MM.1S (cell line): ENCODE results near the gene CDC42SE2.

Source experiments
- DNase-seq: peaks from one replicate; pipeline ENCODE4 v3.0.0-alpha.2; 2015
- H2AFZ ChIP-seq: fragments of 300-600 bp; sonication (generic); 2 replicates; pipeline ENCODE4 v1.6.0; 2016; ENCODE audit warnings: antibody characterized with exemption, low read length
- H3F3A ChIP-seq: fragments of 300-600 bp; sonication (generic); 2 replicates; pipeline ENCODE4 v1.6.1; 2016; ENCODE audit warnings: mild to moderate bottlenecking, antibody characterized with exemption, low read length, moderate library complexity, mixed read lengths; ENCODE audit not compliant: insufficient read depth
- H3K27ac ChIP-seq: fragments of 300-600 bp; sonication (generic); 2 replicates; pipeline ENCODE4 v1.5.1; 2016; ENCODE audit warnings: mild to moderate bottlenecking, low read length
- H3K27me3 ChIP-seq: fragments of 300-600 bp; sonication (generic); replicated peaks from 2 replicates; pipeline ENCODE4 v1.6.0; 2016; ENCODE audit warnings: low read length; ENCODE audit not compliant: insufficient read depth
- H3K36me3 ChIP-seq: fragments of 300-600 bp; sonication (generic); replicated peaks from 2 replicates; pipeline ENCODE4 v1.6.1; 2016; ENCODE audit warnings: mild to moderate bottlenecking, low read length, mixed read lengths; ENCODE audit not compliant: insufficient read depth
- H3K4me1 ChIP-seq: fragments of 300-600 bp; sonication (generic); 2 replicates; pipeline ENCODE4 v1.6.1; 2016; ENCODE audit warnings: low read length, mixed read lengths
- H3K4me2 ChIP-seq: fragments of 300-600 bp; sonication (generic); 2 replicates; pipeline ENCODE4 v1.6.0; 2016; ENCODE audit warnings: low read depth, low read length
- H3K4me3 ChIP-seq: fragments of 300-600 bp; sonication (generic); 2 replicates; pipeline ENCODE4 v1.5.1; 2016; ENCODE audit warnings: low read length, mixed read lengths
- H3K79me2 ChIP-seq: fragments of 300-600 bp; sonication (generic); 2 replicates; pipeline ENCODE4 v1.6.1; 2016; ENCODE audit warnings: mixed run types, low read length, mixed read lengths
- H3K9ac ChIP-seq: fragments of 300-600 bp; sonication (generic); 2 replicates; pipeline ENCODE4 v1.6.1; 2016; ENCODE audit warnings: low read length, mixed read lengths
- H3K9me2 ChIP-seq: fragments of 300-600 bp; sonication (generic); replicated peaks from 2 replicates; pipeline ENCODE4 v1.6.1; 2016; ENCODE audit warnings: mild to moderate bottlenecking, low read length, mixed read lengths; ENCODE audit not compliant: insufficient read depth
- H3K9me3 ChIP-seq: fragments of 300-600 bp; sonication (generic); replicated peaks from 2 replicates; pipeline ENCODE4 v1.6.1; 2016; ENCODE audit warnings: mild to moderate bottlenecking, low read length, mixed read lengths; ENCODE audit not compliant: insufficient read depth
- H4K20me1 ChIP-seq: fragments of 300-600 bp; sonication (generic); 2 replicates; pipeline ENCODE4 v1.6.1; 2016; ENCODE audit warnings: mild to moderate bottlenecking, low read length, moderate library complexity, mixed read lengths; ENCODE audit not compliant: insufficient read depth
- CTCF ChIP-seq: fragments of 300-600 bp; sonication (generic); IDR thresholded peaks from 2 replicates; pipeline ENCODE4 v1.5.1; 2016; ENCODE audit warnings: antibody characterized with exemption, low read length, mixed read lengths
- EZH2 ChIP-seq: fragments of 300-600 bp; sonication (generic); optimal IDR thresholded peaks from 2 replicates; pipeline ENCODE3; 2017; ENCODE audit warnings: low read depth, mild to moderate bottlenecking, antibody characterized with exemption, low read length, mixed read lengths
- EZH2phosphoT487 ChIP-seq: fragments of 300-600 bp; sonication (generic); IDR thresholded peaks from 2 replicates; pipeline ENCODE4 v1.6.1; 2018; ENCODE audit warnings: antibody characterized with exemption, low read length

The CDC42SE2 gene

GRCh38 chr5:131384616-131385214 lies 120.9 kb downstream of the CDC42SE2 start:
- Histone ChIP-seq H3K9me3 (no peaks in the 10 kb centered on the region), H2AFZ (no peak overlapping the region), H3K9me2 (no peaks in the 10 kb centered on the region), H4K20me1 (no peaks in the 10 kb centered on the region), H3K9ac (no peak overlapping the region), H3K4me1 (peaks cover 46% of the 10 kb centered on the region), H3K79me2 (peaks cover 79% of the 10 kb centered on the region), H3K27ac (no peak overlapping the region), H3K36me3 (peaks cover 5% of the 10 kb centered on the region; the same call in 1 of the 2 replicates), H3K4me2 (no peak overlapping the region), H3F3A (peaks cover 36% of the 10 kb centered on the region), H3K27me3 (no peaks in the 10 kb centered on the region), H3K4me3 (no peak overlapping the region)
- TF ChIP-seq CTCF (no peak), EZH2phosphoT487 (no peak), EZH2 (no peak)
- DNase-seq = no peak

GRCh38 chr5:131386124-131386523 lies 122.3 kb downstream of the CDC42SE2 start:
- peaks cover 5% of the 10 kb centered on the region; the same call in 1 of the 2 replicates for H3K36me3 ChIP-seq
- no peak overlapping the region for H3K9ac ChIP-seq
- H3K9me2 ChIP-seq = no peaks in the 10 kb centered on the region
- H4K20me1 ChIP-seq = no peaks in the 10 kb centered on the region
- no peak overlapping the region for H3K27ac ChIP-seq
- no peaks in the 10 kb centered on the region for H3K27me3 ChIP-seq
- DNase-seq = no peak
- peaks cover 34% of the 10 kb centered on the region for H3K4me1 ChIP-seq
- H2AFZ ChIP-seq = no peak overlapping the region
- no peak for TF ChIP-seq EZH2
- no peak for TF ChIP-seq CTCF
- TF ChIP-seq EZH2phosphoT487 = no peak
- H3K79me2 ChIP-seq = peaks cover 71% of the 10 kb centered on the region
- no peak overlapping the region for H3K4me3 ChIP-seq
- H3K9me3 ChIP-seq = no peaks in the 10 kb centered on the region
- H3K4me2 ChIP-seq = no peak overlapping the region
- H3F3A ChIP-seq = peaks cover 22% of the 10 kb centered on the region

GRCh38 chr5:131386779-131387178 lies 122.9 kb downstream of the CDC42SE2 start:
- no peak overlapping the region for H3K4me3 ChIP-seq
- peaks cover 70% of the 10 kb centered on the region for H3K79me2 ChIP-seq
- no peak for TF ChIP-seq EZH2
- TF ChIP-seq EZH2phosphoT487 = no peak
- no peak for TF ChIP-seq CTCF
- no peaks in the 10 kb centered on the region for H4K20me1 ChIP-seq
- H3K4me2 ChIP-seq = no peak overlapping the region
- DNase-seq = no peak
- peaks cover 5% of the 10 kb centered on the region; the same call in 1 of the 2 replicates for H3K36me3 ChIP-seq
- H3K9ac ChIP-seq = no peak overlapping the region
- no peak overlapping the region for H3K27ac ChIP-seq
- H2AFZ ChIP-seq = no peak overlapping the region
- peaks cover 15% of the 10 kb centered on the region for H3F3A ChIP-seq
- no peaks in the 10 kb centered on the region for H3K9me3 ChIP-seq
- no peaks in the 10 kb centered on the region for H3K27me3 ChIP-seq
- H3K4me1 ChIP-seq = peaks cover 29% of the 10 kb centered on the region
- H3K9me2 ChIP-seq = no peaks in the 10 kb centered on the region
